ENCODE data around the gene LILRB3. TPM values are rescaled to one million over a fixed set of nuclear protein-coding genes. Genes with fewer than 3 reads are reported as not detected.
A peak's percentile ranks its signal among the peaks of the same experiment; 100 is the strongest.
"Not testable (repeated sequence)": the region's sequence is repeated elsewhere in the genome, so short reads cannot be mapped to it uniquely, and the experiment has no call there.

Gene LILRB3
- polyA plus RNA-seq, 3 donors: 0.74 to 1.1 (median 1.00) TPM

DNA sequence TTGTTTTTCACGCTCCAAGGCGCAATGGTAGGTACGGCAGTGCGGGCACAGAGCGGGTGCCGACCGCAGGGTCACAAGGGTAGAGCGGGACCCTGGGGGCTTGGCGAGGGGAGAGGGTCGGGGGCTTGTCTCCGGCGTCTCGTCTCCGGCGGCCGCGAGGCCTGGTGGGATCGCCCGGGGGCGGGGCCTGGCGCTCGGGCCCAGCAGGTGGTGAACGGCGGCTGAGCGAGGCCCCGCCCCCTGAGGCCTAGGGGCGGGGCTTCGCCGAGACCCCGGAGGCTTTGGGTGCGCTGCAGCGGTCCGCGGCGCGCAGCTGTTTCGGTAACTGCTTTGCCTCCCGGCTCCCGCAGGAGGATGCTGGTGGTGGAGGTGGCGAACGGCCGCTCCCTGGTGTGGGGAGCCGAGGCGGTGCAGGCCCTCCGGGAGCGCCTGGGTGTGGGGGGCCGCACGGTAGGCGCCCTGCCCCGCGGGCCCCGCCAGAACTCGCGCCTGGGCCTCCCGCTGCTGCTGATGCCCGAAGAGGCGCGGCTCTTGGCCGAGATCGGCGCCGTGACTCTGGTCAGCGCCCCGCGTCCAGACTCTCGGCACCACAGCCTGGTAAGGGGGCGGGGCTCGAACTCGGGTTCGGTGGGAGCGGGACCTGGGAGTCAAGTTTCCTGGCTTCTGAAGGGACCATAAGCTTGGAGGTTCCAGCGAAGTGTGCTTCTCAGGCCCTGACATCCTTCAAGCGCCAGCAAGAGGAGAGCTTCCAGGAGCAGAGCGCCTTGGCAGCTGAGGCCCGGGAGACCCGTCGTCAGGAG, 31.6 kb downstream of the LILRB3 start, which contains the start of gene TSEN34:
Gene TSEN34, plus strand, starts transcription at position 298 of the 800 bp plus-strand sequence. Its CDS starts 57 bp downstream, at position 355.
- DNase-seq (ENCODE audit: low read depth in 3 of 3, low spot score in 2 of 3): peak in 2 of 3 donors; percentile 82 to 88

DNA sequence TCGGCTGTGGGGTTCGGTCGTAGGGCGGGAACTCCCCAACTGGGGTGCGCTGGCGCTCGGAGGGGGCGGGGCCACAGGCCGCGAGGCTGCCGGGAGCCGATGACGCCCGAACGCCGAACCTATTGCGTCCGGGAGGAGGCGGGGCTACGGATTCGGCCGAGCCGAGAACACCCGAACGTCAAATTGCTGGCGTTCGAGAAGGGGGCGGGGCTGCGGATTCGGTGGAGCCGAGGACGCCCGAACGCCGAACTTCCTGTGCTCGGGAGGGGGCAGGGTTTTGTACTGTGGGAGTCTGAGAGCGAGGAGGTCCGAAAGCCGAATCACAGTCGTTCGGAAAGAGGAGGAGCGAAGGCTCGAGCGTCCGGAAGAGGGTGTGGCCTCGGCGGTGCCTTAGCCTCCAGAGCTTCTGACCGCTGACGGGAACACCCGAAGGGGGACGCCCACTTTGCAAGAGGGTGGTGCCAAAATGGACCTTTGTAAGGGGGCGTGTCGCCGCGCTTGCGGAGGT, 32.2 kb downstream of the LILRB3 start:
- peak; percentile 97 to 99 (median 97) for DNase-seq (ENCODE audit: low read depth in 3 of 3, low spot score in 2 of 3)

DNA sequence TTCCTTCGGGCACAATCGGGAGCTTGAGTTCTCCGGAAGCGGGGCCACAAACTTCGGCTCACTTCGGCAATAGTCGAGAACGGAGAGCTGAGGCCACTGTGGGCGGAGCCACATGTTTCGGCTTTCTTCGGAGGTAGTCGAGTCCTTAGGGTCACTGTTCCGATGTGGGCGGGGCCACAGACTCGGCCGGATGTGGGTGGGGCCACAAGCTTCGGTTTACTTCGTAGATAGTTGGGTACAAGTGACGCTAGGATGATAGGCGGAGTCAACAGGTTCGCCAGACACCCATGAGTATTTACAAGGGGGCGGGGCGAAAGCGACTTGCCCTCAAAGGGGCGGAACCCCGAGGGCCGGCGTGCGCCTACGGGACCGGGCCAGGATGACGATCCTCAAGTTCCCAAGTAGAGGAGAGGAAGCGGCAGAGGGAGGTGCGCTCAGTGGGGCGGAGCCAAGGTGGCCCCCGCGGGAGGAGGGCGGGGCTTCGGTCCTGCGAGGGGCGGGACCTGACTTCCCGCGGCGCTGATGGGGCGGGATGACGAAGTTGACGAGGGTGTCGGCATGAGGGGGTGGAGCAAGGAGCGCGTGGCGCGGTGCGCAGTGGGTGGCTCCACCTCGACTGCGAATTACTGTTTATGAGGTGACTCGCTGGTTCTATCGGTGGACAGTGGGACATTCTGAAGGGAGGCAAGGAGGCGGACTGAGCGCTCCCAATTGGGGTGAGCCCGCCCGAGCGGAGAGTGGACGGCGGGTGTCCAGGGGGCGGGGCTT, 32.9 kb downstream of the LILRB3 start:
- peak; percentile 100 for DNase-seq (ENCODE audit: low read depth in 3 of 3, low spot score in 2 of 3)

DNA sequence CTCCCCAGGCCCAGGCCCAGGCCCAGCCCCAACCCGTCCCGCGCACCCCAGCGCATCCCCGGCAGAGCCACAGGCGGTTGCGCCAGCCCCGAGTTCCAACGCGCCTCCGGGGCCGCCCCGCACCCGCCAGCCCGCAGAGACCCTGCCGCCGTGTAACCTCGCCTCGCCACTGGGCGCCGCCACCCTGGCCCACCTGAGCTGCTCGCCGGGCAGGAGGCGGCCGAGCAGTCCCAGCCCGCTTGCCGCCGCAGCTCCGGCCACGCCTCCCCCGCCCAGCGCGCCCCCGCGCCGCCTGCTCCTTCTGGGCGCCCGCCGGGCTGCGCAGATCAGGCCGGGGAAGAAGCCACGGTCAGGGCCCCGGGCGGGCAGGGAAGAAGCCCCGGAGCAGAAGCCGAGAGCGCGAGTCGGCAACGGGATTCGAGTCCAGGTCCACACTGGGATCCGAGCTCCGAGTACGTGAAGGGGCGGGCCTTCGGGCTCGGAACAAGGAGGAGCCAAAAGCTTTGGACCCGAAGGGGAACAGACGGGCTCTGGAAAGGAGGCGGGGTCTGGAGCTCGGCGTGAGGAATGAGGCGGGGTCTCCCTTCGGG, 33.6 kb downstream of the LILRB3 start, which contains the start of gene MBOAT7:
Gene MBOAT7, minus strand, starts transcription at position 436 of the 590 bp plus-strand sequence. CDS start 1,072 bp downstream, outside the sequence.
- no peak for DNase-seq (ENCODE audit: low read depth in 3 of 3, low spot score in 2 of 3)

DNA sequence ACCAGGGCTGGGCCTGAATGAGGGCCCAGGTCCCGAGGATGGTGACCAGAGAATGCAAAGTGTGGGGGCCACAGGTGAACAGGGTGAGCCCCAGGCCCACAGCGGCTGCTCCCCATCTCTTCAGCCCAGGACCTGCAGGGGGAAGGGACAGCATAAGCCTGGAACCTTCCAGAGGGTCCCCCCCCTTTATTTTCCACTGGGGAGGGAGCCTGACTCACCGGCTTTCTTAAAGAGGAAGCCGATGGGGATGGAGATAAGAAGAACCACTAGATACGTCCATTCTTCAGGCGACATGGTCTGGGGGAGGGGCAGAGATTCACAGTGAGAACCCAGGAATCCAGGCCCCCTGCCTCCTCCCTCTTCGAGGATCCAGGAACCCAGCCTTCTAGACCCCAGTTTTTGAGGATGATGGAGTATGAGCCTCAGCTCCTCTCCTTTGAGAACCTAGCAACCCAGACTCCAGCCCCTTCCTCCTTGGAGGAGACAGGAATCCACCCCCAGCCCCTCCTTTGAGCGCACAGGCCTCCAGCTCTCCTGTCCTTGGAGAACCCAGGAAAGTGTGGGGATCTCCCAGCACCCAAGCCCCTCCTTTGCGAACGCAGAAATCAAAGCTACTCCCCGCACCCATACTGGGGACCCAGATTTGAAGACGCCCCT, 34.5 kb downstream of the LILRB3 start:
- no peak for DNase-seq (ENCODE audit: low read depth in 3 of 3, low spot score in 2 of 3)

DNA sequence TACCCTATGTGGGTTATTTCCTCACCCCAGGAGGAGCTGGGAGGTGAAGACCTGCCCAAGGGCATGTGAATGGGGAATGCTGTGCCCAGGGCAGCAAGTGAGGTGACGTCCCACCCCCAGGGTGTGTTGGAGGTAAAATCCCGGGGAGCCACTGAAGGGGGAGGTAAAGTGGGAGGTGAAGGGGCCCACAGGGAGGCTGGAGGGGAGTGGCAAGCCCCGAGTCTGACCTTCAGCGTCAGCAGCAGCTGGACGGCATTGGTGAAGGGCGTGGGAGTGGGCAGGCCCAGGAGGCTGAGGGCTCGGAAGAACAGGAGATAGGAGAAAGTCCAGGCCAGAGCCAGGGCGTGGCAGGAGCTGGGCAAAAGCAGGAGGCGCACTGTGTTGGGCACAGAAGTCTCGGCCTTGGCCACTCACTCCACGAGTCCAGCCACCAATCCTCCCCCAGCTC, 35.8 kb downstream of the LILRB3 start:
- no peak for DNase-seq (ENCODE audit: low read depth in 3 of 3, low spot score in 2 of 3)

DNA sequence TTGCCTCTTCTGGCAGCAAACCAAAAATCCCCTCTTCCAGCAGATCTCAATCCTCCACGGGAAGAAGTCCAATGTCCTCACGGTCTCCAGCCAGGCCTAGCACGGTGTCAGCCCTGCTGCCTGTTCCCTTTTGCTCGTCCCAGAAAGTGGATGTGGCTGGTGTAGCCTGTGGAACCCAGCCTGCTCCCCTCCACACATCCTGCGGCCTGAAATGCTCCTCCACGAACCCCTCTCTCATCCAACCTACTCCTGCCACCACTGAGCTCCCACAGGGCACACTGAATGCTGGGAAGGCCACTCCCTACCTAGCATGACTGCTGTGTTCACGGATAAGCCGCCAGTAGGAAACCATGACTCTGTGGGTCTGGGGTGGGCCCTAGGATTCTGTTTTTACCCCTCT, 36.5 kb downstream of the LILRB3 start:
- no peak for DNase-seq (ENCODE audit: low read depth in 3 of 3, low spot score in 2 of 3)

DNA sequence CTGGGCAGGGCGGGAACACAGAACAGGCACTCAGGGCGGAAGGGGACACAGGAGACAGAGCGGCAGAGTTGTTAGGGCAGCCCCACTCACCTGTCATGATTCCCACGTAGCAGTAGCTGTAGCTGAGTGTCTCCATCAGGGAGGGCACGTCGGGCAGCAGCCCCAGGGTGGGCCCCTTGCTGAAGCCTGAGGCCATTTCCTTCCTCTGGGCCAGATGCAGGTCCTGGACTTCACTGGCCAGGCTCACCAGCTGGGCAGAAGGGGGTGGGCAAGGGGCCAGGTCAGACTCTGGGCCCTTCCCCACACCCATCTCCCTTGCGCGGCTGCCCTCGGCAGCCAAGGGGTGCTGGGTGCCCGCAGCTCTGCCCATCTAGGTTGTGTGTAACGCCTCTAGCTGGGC, 39.4 kb downstream of the LILRB3 start:
- DNase-seq (ENCODE audit: low read depth in 3 of 3, low spot score in 2 of 3): no peak

DNA sequence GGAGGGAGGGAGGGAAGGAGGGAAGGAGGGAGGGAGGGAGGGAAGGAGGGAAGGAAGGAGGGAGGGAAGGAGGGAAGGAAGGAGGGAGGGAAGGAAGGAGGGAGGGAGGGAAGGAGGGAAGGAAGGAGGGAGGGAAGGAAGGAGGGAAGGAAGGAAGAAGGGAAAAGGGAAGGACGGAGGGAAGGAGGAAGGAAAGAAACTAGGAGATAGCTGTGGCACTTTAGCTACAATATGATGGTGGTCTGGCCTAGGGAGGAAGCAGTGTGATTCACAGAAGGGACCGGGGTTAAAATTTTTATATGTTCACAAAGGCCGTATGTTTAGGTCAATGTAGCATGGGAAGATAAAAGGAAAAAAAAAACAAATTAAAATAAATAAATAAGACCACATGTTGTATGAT, 40.9 kb downstream of the LILRB3 start:
- DNase-seq (ENCODE audit: low read depth in 3 of 3, low spot score in 2 of 3): not testable (repeated sequence)

DNA sequence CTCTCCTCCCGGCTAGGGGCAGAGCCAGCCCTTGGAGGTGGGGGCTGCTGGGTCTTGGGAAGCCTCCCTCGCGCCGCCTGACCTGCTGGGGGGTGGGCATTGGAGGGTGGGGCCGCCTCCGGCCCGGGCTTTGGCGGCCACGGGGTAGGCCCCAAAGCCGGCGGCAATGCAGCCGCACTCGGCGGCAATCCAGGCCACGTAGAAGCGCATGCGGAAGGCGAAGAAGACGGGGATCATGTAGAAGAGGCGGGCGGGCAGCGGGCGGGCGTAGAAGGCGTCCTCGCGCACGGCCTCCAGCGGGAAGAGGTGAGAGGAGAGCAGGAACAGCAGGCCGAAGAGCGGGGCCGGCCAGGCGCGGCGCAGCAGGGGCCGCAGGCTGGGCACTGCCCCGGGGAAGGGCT, 42.1 kb downstream of the LILRB3 start:
- DNase-seq (ENCODE audit: low read depth in 3 of 3, low spot score in 2 of 3): no peak

DNA sequence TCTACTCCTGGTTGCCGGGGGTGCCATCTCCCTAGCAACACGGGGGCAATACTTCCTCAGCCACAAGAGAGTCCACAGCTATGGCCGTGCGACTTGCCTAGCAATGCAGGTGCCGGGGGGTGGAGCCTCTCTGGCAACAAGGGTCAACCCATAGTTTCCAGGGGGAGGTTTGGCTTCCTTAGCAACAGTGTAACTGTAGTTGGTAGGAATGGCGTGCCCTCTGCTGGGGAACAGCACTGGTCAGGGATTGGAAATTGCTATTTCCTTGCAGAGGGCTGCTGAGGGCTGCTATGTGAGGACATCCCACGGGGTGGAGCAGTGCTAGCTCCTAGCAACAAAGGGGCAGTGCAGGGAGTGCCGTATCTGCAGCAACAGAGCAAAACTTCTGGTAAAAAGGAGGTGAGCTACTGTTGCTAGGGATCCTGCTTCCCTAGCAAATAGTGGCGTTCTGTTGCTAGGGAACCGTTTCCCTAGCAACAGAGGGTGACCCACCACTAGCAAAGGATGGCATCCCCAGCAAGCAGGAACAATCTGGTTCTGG, 42.8 kb downstream of the LILRB3 start:
- DNase-seq (ENCODE audit: low read depth in 3 of 3, low spot score in 2 of 3): peak in 2 of 3 donors; percentile 61 to 75

DNA sequence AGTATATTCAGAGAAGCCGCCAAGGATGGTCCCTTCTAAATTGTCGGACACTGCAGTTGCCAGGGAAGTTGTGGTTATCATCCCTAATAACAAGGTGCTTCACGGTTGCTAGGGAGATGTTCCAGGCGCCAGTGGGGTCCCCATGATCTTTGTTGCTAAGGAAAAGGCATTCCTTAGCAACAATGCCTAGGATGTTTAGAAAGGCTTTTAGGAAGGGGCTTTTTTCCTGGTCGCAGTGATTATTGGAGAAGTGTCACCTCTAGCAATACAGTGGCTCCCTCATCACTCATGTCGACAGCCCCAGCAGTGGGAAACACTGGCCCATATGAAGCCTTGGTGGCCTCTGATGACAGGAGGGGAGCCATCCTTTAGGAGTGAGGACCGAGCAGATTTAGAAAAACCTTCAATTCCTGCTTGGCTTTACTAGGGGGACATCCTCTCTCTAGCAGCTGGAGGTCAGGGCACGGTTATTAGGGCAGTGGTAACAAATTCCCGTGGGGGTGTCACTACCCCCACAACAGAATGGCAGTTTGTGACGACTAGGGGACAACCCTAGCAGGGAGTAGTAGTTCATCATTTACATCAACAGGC, 43.5 kb downstream of the LILRB3 start:
- no peak for DNase-seq (ENCODE audit: low read depth in 3 of 3, low spot score in 2 of 3)

DNA sequence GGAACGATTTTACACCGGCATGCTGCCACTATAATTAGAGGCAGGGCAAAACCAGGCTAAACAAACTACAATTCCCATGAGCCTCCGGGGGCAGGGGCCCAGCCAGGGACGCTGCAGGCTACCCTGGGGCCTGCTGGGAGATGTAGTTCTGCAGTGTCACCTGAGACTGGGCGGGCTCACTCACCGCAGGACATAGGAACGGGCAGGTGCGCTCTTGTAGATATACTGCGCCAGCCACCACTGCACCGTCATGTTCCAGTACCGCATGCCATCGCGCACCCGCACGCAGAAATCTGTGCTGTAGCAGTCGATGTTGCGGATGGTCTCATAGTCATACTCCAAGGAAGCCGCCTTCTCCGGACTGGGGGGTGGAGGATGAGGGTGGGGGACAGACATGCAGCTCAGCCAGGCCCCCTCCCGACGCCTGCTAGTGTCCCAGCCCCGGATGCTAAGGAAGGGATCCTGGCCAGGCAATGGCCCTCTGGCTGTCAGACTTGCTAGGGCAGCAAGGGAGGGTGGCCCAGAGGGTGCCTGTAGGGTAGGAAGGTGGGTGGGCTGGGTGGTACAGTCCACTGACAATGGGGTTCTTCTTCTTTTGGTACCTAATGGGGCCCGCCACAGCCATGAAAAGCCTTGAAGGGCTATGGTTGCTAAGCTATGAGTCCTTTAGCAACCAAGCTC, 44.1 kb downstream of the LILRB3 start:
- DNase-seq (ENCODE audit: low read depth in 3 of 3, low spot score in 2 of 3): no peak

DNA sequence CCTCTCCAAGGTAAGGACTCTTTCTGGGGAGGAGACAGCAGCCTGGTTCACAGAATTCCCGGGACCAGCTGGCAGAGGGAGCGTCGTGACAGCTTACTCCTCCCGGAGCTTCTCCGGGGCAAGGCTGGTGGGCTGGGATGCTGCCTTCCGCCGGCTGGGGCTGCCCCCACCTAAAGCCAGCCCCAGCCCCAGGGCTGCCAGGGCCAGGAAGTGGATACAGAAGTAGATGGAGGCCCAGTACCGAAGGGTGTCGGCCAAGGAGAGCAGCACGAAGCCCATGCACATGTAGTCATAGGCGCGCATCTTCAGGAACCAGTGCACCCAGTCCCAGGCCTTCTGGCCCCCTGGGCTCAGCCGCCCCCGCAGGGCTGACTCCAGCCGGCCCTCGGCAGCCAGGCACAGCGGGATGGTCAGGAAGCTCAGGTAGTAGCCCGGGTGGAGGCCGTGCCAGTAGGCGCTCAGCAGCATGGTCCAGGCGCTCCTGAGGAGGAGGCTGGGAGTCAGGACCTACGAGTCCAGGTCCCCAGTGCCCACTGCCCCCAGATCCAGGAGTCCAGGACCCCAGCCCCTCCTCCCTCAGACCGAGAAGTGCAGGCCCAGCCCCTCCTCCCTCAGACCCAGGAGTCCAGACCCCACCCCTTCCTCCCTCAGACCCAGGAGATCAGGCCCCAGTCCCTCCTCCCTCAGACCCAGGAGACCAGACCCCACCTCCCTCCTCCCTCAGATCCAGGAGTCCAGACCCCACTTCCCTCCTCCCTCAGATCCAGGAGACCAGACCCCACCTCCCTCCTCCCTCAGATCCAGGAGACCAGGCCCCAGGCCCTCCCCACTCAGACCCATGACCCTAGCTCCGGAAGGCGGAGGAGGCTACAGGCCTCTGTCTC, 48.6 kb downstream of the LILRB3 start:
- no peak for DNase-seq (ENCODE audit: low read depth in 3 of 3, low spot score in 2 of 3)

DNA sequence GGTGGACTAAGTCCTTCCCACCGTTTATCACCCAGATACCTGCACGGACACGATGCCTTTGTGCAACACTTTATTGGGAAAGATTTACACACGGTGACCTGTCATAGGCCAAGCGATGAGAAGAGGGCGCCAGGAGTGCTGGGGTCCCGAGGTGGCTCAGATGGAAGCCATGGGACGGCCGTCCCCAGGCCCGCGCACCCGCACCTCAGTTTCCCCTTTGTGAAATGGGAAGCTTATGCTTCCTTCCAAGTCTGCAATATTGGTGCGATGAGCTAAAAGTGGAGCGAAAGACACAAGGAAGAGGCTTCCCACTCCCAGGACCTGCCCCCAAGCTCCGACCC, 49.5 kb downstream of the LILRB3 start:
- DNase-seq (ENCODE audit: low read depth in 3 of 3, low spot score in 2 of 3): no peak

DNA sequence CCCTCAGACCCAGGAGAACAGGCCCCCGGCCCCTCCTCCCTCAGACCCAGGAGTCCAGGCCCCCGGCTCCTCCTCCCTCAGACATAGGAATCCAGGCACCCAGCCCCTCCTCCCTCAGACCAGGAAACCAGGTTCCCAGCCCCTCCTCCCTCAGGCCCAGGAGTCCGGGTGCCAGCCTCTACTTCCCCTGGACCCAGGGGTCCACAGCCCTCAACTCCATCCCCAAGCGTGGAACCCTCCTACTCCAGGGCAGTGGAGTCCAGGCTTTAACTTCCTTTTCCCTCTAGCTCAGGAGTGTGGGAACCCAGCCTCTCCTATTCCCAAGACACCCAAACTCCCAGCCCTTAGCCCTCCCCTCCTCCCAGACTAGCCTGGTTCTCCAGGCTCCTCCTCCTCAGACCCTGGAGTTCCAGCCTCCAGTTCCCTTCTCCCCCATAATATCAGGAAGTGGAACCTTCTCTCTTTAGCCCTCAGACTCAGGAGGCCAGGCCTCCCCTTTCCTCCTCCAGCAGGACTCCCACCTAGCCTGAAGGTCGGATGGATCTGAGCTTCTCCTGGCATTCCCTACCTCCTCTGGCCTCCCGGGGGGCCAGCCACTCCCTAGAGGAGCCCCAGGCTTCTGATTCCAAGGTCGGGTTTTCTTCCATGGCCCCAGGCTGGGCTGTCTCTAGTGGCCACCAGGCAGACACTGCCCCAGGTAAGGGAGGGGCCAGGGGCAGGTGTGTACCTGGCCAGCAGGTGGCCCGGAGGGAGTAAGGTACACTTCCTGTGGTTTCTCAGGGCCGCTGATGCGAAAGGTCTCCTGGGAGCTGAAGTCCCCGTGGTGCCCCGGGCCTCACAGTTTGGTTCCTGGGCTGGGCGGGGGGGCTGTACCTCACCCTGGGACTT, 50.1 kb downstream of the LILRB3 start, which contains the start of gene TMC4:
Gene TMC4, minus strand, starts transcription at position 690 of the 888 bp plus-strand sequence. Its CDS starts 43 bp downstream, at position 647.
- no peak for DNase-seq (ENCODE audit: low read depth in 3 of 3, low spot score in 2 of 3)

DNA sequence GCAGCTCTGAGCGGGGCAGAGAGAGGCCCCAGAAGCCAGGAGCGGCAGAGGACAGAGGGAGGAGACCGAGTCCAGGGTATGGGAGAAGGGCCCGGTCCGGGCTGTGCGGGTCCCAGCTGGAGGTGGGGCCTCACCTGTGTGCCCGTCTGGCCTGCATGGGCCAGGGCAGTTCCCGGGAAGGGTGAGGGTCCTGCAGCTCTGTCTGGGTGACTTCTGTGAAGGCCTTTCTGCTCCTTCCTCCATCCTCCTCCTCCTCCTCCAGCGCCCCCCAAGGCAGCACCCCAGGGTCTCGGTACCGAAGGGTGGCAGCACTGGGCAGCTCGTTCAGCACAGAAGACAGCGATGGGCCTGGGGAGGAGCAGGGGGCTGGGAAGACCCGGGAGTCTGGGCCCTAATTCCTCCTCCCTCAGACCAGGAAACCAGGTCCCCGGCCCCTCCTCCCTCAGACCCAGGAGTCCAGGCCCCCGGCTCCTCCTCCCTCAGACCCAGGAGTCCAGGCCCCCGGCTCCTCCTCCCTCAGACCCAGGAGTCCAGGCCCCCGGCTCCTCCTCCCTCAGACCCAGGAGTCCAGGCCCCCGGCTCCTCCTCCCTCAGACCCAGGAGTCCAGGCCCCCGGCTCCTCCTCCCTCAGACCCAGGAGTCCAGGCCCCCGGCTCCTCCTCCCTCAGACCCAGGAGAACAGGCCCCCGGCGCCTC, 50.9 kb downstream of the LILRB3 start:
- not testable (repeated sequence) for DNase-seq (ENCODE audit: low read depth in 3 of 3, low spot score in 2 of 3)
